H1 (cell line): ENCODE results near the gene ADH4. TPM values are rescaled to one million over a fixed set of nuclear protein-coding genes. Genes with fewer than 3 reads are reported as not detected.

Source experiments
- CEBPB ChIP-seq: IDR thresholded peaks from 2 replicates; pipeline ENCODE4 v1.6.1; 2012; ENCODE audit warnings: low read depth, low read length
- polyA plus RNA-seq, 7 experiments: library from polyadenylated mRNA; depleted of rRNA in 3 of 7; stranded (reverse) in 5 of 7; unstranded in 2 of 7; fragments of >200 nt in 5 of 7; fragments of 200-250 nt in 2 of 7; gene quantifications; 1 replicate in 5 of 7; 2 replicates in 1 of 7; 4 replicates in 1 of 7; pipeline versions ENCODE4 v1.2.1 to v1.2.3, GENCODE V29; 2011 to 2013; ENCODE audit warnings: missing spikeins in 2 of 7, mixed read lengths in 2 of 7
- total RNA-seq: library from RNA; stranded (reverse); fragmentation: NEBNext Ultra II Directional; extraction: Animal tissue kit (Norgen Biotek cat#: 25700); gene quantifications from 2 replicates; pipeline ENCODE4 v1.2.1, GENCODE V29; 2021

The ADH4 gene
- total and polyA plus RNA-seq, 2 of the 8 experiments (the other 6 are each of a cell fraction or from before 2014, with no cell fraction given) = not detected

- TF ChIP-seq CEBPB = no peak
Measured at GRCh38 chr4:99157478-99157935, 13.4 kb upstream of the ADH4 start (continued).
